ENCODE results near the gene XAF1. TPM values are rescaled to one million over a fixed set of nuclear protein-coding genes. Genes with fewer than 3 reads are reported as not detected.
"Not testable (repeated sequence)": the region's sequence is repeated elsewhere in the genome, so short reads cannot be mapped to it uniquely, and the experiment has no call there.

The XAF1 gene
- polyA plus RNA-seq, 4 donors, result 4.0 to 12.0 (median 8.2) TPM

- peak in 2 of 4 donors; percentile 14 to 30 for DNase-seq (ENCODE audit: low read depth in 4 of 4, low spot score in 3 of 4)
Measured at GRCh38 chr17:6753006-6753445, 2.8 kb upstream of the XAF1 start.

- DNase-seq (ENCODE audit: low read depth in 4 of 4, low spot score in 3 of 4), result no peak
Measured at GRCh38 chr17:6753546-6753945, 2.3 kb upstream of the XAF1 start.

GRCh38 chr17:6755281-6755680 lies 565 bp upstream of the XAF1 start:
- DNase-seq (ENCODE audit: low read depth in 4 of 4, low spot score in 3 of 4), result no peak

GRCh38 chr17:6756425-6757031 lies 682 bp downstream of the XAF1 start:
- DNase-seq (ENCODE audit: low read depth in 4 of 4, low spot score in 3 of 4), result no peak

GRCh38 chr17:6757747-6758146 lies 1.9 kb downstream of the XAF1 start:
- DNase-seq (ENCODE audit: low read depth in 4 of 4, low spot score in 3 of 4), result no peak

- no peak for DNase-seq (ENCODE audit: low read depth in 4 of 4, low spot score in 3 of 4)
Measured at GRCh38 chr17:6761779-6762178, 5.9 kb downstream of the XAF1 start.

GRCh38 chr17:6768447-6768846 lies 12.6 kb downstream of the XAF1 start:
- no peak for DNase-seq (ENCODE audit: low read depth in 4 of 4, low spot score in 3 of 4)

- no peak for DNase-seq (ENCODE audit: low read depth in 4 of 4, low spot score in 3 of 4)
Measured at GRCh38 chr17:6772016-6772415, 16.2 kb downstream of the XAF1 start.

- not testable (repeated sequence) for DNase-seq (ENCODE audit: low read depth in 4 of 4, low spot score in 3 of 4)
Measured at GRCh38 chr17:6774906-6775305, 19.1 kb downstream of the XAF1 start.

GRCh38 chr17:6775871-6776405 lies 20.1 kb downstream of the XAF1 start, which contains the start of gene FBXO39:
Gene FBXO39 (plus strand): TSS chr17:6776215. CDS start chr17:6779869, 3,654 bp downstream.
- no peak for DNase-seq (ENCODE audit: low read depth in 4 of 4, low spot score in 3 of 4)

GRCh38 chr17:6779411-6779810 lies 23.6 kb downstream of the XAF1 start:
- DNase-seq (ENCODE audit: low read depth in 4 of 4, low spot score in 3 of 4), result no peak

- DNase-seq (ENCODE audit: low read depth in 4 of 4, low spot score in 3 of 4), result no peak
Measured at GRCh38 chr17:6780001-6780400, 24.2 kb downstream of the XAF1 start.

GRCh38 chr17:6780886-6781285 lies 25.0 kb downstream of the XAF1 start:
- no peak for DNase-seq (ENCODE audit: low read depth in 4 of 4, low spot score in 3 of 4)

GRCh38 chr17:6782244-6782643 lies 26.4 kb downstream of the XAF1 start:
- no peak for DNase-seq (ENCODE audit: low read depth in 4 of 4, low spot score in 3 of 4)

- no peak for DNase-seq (ENCODE audit: low read depth in 4 of 4, low spot score in 3 of 4)
Measured at GRCh38 chr17:6786618-6787017, 30.8 kb downstream of the XAF1 start.

- no peak for DNase-seq (ENCODE audit: low read depth in 4 of 4, low spot score in 3 of 4)
Measured at GRCh38 chr17:6787081-6787693, 31.3 kb downstream of the XAF1 start.

- DNase-seq (ENCODE audit: low read depth in 4 of 4, low spot score in 3 of 4), result no peak
Measured at GRCh38 chr17:6789146-6789545, 33.3 kb downstream of the XAF1 start.

- no peak for DNase-seq (ENCODE audit: low read depth in 4 of 4, low spot score in 3 of 4)
Measured at GRCh38 chr17:6793748-6794493, 38.1 kb downstream of the XAF1 start.

GRCh38 chr17:6796017-6796886 lies 40.4 kb downstream of the XAF1 start:
- DNase-seq (ENCODE audit: low read depth in 4 of 4, low spot score in 3 of 4), result peak in 1 of 4 donors; percentile 5

GRCh38 chr17:6796887-6797490 lies 41.1 kb downstream of the XAF1 start:
- no peak for DNase-seq (ENCODE audit: low read depth in 4 of 4, low spot score in 3 of 4)
